Prostate gland (tissue), 2 donors: ENCODE results near the gene WDFY3. TPM values are rescaled to one million over a fixed set of nuclear protein-coding genes. Genes with fewer than 3 reads are reported as not detected.

Source experiments
- DNase-seq: peaks from one replicate; pipeline ENCODE4 v3.0.0-alpha.2; 2019; ENCODE audit warnings: low spot score
- H3K27ac ChIP-seq, 2 donors: fragments of 200-600 bp; sonication (generic); 2 replicates each; pipeline ENCODE4 v1.5.1; 2017 to 2019
- H3K27me3 ChIP-seq: fragments of 200-600 bp; sonication (generic); replicated peaks from 2 replicates; pipeline ENCODE4 v1.5.1; 2019; ENCODE audit not compliant: insufficient read depth
- H3K36me3 ChIP-seq, 2 donors: fragments of 200-600 bp; sonication (generic); 1 replicate in 1 of 2; 2 replicates in 1 of 2; pipeline versions ENCODE4 v1.5.1 to v1.8.1; 2017 to 2019
- H3K4me1 ChIP-seq: fragments of 200-600 bp; sonication (generic); replicated peaks from 2 replicates; pipeline ENCODE4 v1.5.1; 2019
- H3K4me3 ChIP-seq, 2 donors: fragments of 200-600 bp; sonication (generic); 2 replicates each; pipeline ENCODE4 v1.5.1; 2017 to 2019
- H3K9me3 ChIP-seq: fragments of 200-600 bp; sonication (generic); 2 replicates; pipeline ENCODE4 v1.5.1; 2017
- POLR2A ChIP-seq: fragments of 450-650 bp; IDR thresholded peaks from one replicate; pipeline ENCODE4 v1.6.1; 2016; ENCODE audit warnings: antibody characterized with exemption, mild to moderate bottlenecking
- POLR2AphosphoS5 ChIP-seq: sonication (generic); formaldehyde crosslinking; IDR thresholded peaks from one replicate; pipeline ENCODE4 v1.6.1; 2017; ENCODE audit warnings: antibody characterized with exemption
- WGBS: methylation state at CpG from one replicate; pipeline ENCODE4 v1.1.5; 2018; 5-methylcytosine and 5-hydroxymethylcytosine counted together
- intact Hi-C: fragments of 100-400 bp; cut with DNase I; formaldehyde crosslinking; loops from one replicate; pipeline ENCODE4 v1.14.2; 2022
- total RNA-seq, 2 donors: library from RNA; depleted of rRNA; stranded (reverse); fragments of >200 nt; gene quantifications; one replicate each; pipeline ENCODE4 v1.1.0, GENCODE V29; 2016
- TF ChIP-seq, protein P1 (sequence below), 4 experiments: fragments of 200-600 bp in 2 of 4; fragments of 450-650 bp in 2 of 4; sonication (generic) in 2 of 4; IDR thresholded peaks; 1 replicate in 3 of 4; 2 replicates in 1 of 4; pipeline ENCODE4 v1.5.1; 2016 to 2019; ENCODE audit warnings: antibody characterized with exemption in 4 of 4, mild to moderate bottlenecking in 2 of 4, moderate library complexity in 2 of 4

WDFY3 gene
- total RNA-seq, 2 donors from 2014 or later = 48.1 to 110 TPM

DNA sequence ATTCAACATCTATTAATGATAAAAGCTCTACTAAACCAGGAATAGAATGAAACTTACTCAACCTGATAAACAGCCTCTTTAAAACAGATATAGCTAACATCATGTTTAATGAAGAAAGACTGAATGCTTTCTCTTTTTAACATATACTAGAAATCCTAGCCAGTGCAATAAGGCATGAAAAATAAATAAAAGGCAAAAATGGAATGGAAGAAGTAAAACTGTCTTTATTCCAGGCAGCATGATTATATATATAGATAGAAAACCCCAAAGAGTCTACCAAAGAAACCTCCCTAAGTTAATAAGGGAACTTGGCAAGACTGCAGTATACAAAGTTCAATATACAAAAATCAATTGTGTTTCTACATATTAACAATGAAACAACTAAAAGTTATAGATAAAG lies 25.5 kb downstream of the WDFY3 start:
- TF ChIP-seq, protein P1, sequence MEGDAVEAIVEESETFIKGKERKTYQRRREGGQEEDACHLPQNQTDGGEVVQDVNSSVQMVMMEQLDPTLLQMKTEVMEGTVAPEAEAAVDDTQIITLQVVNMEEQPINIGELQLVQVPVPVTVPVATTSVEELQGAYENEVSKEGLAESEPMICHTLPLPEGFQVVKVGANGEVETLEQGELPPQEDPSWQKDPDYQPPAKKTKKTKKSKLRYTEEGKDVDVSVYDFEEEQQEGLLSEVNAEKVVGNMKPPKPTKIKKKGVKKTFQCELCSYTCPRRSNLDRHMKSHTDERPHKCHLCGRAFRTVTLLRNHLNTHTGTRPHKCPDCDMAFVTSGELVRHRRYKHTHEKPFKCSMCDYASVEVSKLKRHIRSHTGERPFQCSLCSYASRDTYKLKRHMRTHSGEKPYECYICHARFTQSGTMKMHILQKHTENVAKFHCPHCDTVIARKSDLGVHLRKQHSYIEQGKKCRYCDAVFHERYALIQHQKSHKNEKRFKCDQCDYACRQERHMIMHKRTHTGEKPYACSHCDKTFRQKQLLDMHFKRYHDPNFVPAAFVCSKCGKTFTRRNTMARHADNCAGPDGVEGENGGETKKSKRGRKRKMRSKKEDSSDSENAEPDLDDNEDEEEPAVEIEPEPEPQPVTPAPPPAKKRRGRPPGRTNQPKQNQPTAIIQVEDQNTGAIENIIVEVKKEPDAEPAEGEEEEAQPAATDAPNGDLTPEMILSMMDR (IDR thresholded peaks at IDR 0.05) = no peak
- TF ChIP-seq POLR2AphosphoS5 = no peak
- no peak for TF ChIP-seq POLR2A
- DNase-seq = no peak
- Histone ChIP-seq H3K36me3 (no peaks in the 10 kb centered on the region), H3K4me3 (no peak overlapping the region), H3K27me3 (no peaks in the 10 kb centered on the region), H3K27ac (no peak overlapping the region), H3K4me1 (no peaks in the 10 kb centered on the region), H3K9me3 (no peaks in the 10 kb centered on the region)
- intact Hi-C loops = no loop called here

DNA sequence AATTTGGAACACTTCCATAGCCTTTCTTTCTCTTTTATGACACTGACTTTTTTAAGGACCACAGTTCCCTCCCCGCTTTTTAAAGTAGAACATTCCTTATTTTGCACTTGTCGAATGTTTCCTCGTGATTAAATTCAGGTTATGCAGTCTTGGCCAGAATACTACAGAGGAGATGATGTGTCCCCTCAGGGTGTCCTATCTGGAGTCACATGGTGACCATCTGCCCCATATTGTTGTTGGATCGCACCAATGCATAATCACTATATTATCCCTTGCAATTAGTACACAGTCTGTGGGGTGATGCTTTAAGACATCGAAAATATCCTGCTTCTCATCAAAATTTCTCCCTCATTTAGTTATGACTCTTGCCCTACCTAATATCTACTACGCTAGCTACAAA lies 27.4 kb downstream of the WDFY3 start:
- H3K27ac ChIP-seq = no peak overlapping the region

DNA sequence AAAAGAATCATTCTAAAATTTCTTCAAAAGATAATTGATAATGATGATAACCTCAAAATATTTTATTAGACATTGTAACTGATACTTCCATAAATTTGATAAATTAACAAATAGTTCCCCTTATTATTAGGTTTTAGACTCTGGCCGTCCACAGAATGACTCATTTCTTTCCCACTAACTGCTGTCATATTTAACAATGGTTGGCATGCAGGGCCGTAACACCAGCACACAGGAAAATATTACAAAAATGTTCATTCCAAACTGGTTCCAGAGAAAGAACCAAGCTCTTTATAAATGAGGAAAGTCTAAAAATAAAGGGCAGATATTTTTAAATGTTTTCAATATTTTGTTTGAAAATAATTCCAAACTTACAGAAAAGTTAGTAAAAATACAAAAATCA lies 28.2 kb downstream of the WDFY3 start:
- WGBS = 12% methylated on average over 2 of the region's 2 CpGs
- Histone ChIP-seq H3K27me3 (no peaks in the 10 kb centered on the region), H3K27ac (no peak overlapping the region), H3K4me1 (no peaks in the 10 kb centered on the region), H3K9me3 (no peaks in the 10 kb centered on the region), H3K4me3 (no peak overlapping the region), H3K36me3 (no peaks in the 10 kb centered on the region)
- TF ChIP-seq, protein P1 (IDR thresholded peaks at IDR 0.05) = no peak
- TF ChIP-seq POLR2A (no peak), POLR2AphosphoS5 (no peak)
- intact Hi-C loops = no loop called here
- no peak for DNase-seq

More for the DNA sequence above, 27.4 kb downstream of the WDFY3 start:
- H3K9me3 ChIP-seq = no peaks in the 10 kb centered on the region
- no peaks in the 10 kb centered on the region for H3K27me3 ChIP-seq
- H3K4me3 ChIP-seq = no peak overlapping the region
- H3K36me3 ChIP-seq = no peaks in the 10 kb centered on the region
- no peak for DNase-seq
- WGBS = 84% methylated on average over 6 of the region's 6 CpGs
- no peaks in the 10 kb centered on the region for H3K4me1 ChIP-seq
- intact Hi-C loops = no loop called here
- TF ChIP-seq POLR2A = no peak
- TF ChIP-seq, protein P1 (IDR thresholded peaks at IDR 0.05) = no peak
- no peak for TF ChIP-seq POLR2AphosphoS5

DNA sequence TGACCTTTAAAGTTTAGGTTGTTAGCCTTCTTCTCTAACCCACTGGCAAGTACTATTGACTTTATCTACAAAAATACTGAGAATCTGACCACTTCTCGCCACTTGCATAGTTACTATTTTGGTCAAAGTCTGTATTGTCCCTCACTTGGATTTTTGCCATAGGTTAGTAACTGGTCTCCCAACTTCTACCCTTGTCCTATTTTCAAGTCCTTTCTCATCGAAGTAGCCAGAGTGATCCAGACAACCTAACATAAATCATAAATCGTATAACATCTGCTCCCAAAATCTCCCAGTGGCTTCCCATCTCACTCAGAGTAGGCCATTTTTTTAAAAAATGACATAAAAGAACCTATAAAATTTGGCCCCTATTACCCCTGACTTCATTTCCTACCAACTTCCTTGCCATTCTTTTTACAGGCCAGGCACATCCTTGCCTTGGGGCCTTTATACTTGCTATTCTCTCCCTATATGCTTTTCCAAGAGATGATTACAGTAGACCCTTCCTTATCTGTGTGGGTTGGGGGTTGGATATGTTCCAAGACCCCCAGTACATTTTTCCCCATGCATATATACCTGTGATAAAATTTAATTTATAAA lies 29.0 kb downstream of the WDFY3 start:
- H3K27ac ChIP-seq = no peak overlapping the region

DNA sequence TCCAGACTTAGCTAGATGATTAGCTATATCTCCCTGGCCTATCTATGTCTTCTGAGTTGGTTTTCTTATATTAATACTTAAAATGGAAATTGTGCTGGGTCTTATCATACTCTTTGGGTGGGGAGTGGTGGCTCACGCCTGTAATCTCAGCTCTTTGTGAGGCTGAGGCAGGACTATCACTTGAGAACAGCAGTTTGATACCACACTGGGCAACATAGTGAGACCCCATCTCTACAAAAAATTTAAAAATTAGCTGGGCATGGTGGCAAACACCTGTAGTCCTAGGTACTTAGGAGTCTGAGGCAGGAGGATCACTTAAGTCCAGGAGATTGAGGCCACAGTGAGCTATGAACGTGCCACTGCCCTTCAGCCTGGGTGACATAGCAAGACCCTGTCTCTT lies 30.4 kb downstream of the WDFY3 start:
- H3K9me3 ChIP-seq = no peaks in the 10 kb centered on the region
- DNase-seq = no peak
- H3K4me1 ChIP-seq = no peaks in the 10 kb centered on the region
- 90% methylated on average over 2 of the region's 2 CpGs for WGBS
- H3K27ac ChIP-seq = no peak overlapping the region
- H3K4me3 ChIP-seq = no peak overlapping the region
- no peaks in the 10 kb centered on the region for H3K27me3 ChIP-seq
- H3K36me3 ChIP-seq = no peaks in the 10 kb centered on the region
- TF ChIP-seq POLR2A (no peak), POLR2AphosphoS5 (no peak)
- TF ChIP-seq, protein P1 (IDR thresholded peaks at IDR 0.05) = no peak
- intact Hi-C loops = no loop called here

More for the DNA sequence above, 29.0 kb downstream of the WDFY3 start:
- no peaks in the 10 kb centered on the region for H3K27me3 ChIP-seq
- TF ChIP-seq, protein P1 (IDR thresholded peaks at IDR 0.05) = no peak
- TF ChIP-seq POLR2AphosphoS5 (no peak), POLR2A (no peak)
- 69% methylated on average over 3 of the region's 3 CpGs for WGBS
- no peaks in the 10 kb centered on the region for H3K36me3 ChIP-seq
- no peak overlapping the region for H3K4me3 ChIP-seq
- H3K9me3 ChIP-seq = no peaks in the 10 kb centered on the region
- H3K4me1 ChIP-seq = no peaks in the 10 kb centered on the region
- intact Hi-C loops = no loop called here
- DNase-seq = no peak
